Thoracic aorta (tissue), 2 donors: Measurements from ENCODE around the gene TUBA4B. TPM values are rescaled to one million over a fixed set of nuclear protein-coding genes. Genes with fewer than 3 reads are reported as not detected.

Experiments used
- ATAC-seq: fragments of 150-250 bp; one replicate; pipeline ENCODE4 v1.8.0; 2017; ENCODE audit warnings: low read depth; ENCODE audit not compliant: insufficient number of reproducible peaks, low FRiP score
- DNase-seq: peaks from one replicate; pipeline ENCODE4 v3.0.0-alpha.2; 2020; ENCODE audit warnings: low spot score
- H3K27ac ChIP-seq, 2 donors: fragments of 200-600 bp; sonication (generic); 1 replicate in 1 of 2; 2 replicates in 1 of 2; pipeline ENCODE4 v1.5.1; 2016; ENCODE audit warnings: mild to moderate bottlenecking in 2 of 2, moderate library complexity in 2 of 2
- H3K27me3 ChIP-seq: fragments of 200-600 bp; sonication (generic); replicated peaks from 2 replicates; pipeline ENCODE4 v1.6.0; 2016; ENCODE audit warnings: mild to moderate bottlenecking; ENCODE audit not compliant: insufficient read depth
- H3K36me3 ChIP-seq: fragments of 200-600 bp; sonication (generic); one replicate; pipeline ENCODE4 v1.5.1; 2016
- H3K4me1 ChIP-seq, 2 donors: fragments of 200-600 bp; sonication (generic); 1 replicate in 1 of 2; 2 replicates in 1 of 2; pipeline versions ENCODE4 v1.5.1 to v1.6.0; 2016; ENCODE audit warnings: low read depth in 2 of 2, mild to moderate bottlenecking in 1 of 2; ENCODE audit not compliant: control insufficient read depth in 1 of 2
- H3K4me3 ChIP-seq: fragments of 200-600 bp; sonication (generic); 2 replicates; pipeline ENCODE4 v1.5.1; 2016; ENCODE audit warnings: mild to moderate bottlenecking
- H3K9me3 ChIP-seq: fragments of 200-600 bp; sonication (generic); 2 replicates; pipeline ENCODE4 v1.5.1; 2016
- total RNA-seq, 2 donors: library from RNA; depleted of rRNA; stranded (reverse); fragments of >200 nt; gene quantifications; one replicate each; pipeline versions ENCODE4 v1.1.0 to v1.2.3, GENCODE V29; 2016
- TF ChIP-seq, protein P1 (sequence below): fragments of 200-600 bp; sonication (generic); IDR thresholded peaks from one replicate; pipeline ENCODE4 v1.5.1; 2019; ENCODE audit warnings: antibody characterized with exemption

Gene TUBA4B
- total RNA-seq, 2 donors from 2014 or later, result not detected

DNA sequence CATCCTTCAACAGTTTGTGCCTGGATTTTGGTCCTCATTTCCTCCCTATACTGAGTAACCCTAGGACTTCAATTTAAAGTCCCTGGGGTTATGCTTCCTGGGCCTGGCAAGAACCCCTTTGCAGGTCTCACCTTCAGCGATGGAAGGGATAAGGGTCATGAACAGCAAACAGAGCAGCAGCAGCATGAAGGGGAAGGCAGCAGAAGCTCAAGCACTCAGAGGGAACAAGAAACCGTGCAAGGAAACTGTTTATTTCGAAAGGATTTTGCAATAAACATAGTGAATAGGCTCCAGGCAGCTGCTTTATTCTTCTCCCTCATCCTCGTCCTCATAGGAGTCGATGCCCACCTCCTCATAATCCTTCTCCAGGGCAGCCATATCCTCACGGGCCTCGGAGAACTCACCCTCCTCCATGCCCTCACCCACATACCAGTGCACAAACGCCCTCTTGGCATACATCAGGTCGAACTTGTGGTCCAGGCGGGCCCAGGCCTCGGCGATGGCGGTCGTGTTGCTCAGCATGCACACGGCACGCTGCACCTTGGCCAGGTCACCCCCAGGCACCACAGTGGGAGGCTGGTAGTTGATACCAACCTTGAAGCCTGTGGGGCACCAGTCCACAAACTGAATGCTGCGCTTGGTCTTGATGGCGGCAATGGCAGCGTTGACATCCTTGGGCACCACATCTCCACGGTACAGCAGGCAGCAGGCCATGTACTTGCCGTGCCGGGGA lies 2.8 kb upstream of the TUBA4B start:
- H3K4me1 ChIP-seq, result peaks cover 43 to 83% of the 10 kb centered on the region in 2 donors

DNA sequence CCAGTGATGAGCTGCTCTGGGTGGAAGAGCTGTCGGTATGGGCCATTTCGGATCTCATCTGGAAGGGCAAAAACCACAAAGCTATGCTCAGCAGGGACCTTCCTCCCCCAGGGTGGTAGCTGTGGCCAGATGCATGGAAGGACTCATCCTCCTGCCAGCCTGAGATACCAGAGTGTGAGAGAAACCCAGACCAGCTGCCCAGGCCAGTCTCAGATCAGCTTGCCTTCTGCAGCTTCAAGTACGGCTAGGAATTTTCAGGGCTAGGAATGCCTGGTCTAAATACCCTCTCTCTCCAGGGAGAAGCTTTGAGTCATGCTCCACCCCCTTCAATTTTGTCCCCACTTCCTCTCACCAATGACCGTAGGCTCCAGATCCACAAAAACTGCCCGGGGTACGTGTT lies 1.4 kb upstream of the TUBA4B start:
- ATAC-seq, result no peak
- Histone ChIP-seq H3K4me1 (peaks cover 37 to 73% of the 10 kb centered on the region in 2 donors), H3K36me3 (peaks cover 7% of the 10 kb centered on the region), H3K4me3 (peak overlapping the region; percentile 76), H3K9me3 (no peaks in the 10 kb centered on the region), H3K27ac (peak overlapping the region; percentile 88 to 95), H3K27me3 (no peaks in the 10 kb centered on the region)
- TF ChIP-seq, protein P1, sequence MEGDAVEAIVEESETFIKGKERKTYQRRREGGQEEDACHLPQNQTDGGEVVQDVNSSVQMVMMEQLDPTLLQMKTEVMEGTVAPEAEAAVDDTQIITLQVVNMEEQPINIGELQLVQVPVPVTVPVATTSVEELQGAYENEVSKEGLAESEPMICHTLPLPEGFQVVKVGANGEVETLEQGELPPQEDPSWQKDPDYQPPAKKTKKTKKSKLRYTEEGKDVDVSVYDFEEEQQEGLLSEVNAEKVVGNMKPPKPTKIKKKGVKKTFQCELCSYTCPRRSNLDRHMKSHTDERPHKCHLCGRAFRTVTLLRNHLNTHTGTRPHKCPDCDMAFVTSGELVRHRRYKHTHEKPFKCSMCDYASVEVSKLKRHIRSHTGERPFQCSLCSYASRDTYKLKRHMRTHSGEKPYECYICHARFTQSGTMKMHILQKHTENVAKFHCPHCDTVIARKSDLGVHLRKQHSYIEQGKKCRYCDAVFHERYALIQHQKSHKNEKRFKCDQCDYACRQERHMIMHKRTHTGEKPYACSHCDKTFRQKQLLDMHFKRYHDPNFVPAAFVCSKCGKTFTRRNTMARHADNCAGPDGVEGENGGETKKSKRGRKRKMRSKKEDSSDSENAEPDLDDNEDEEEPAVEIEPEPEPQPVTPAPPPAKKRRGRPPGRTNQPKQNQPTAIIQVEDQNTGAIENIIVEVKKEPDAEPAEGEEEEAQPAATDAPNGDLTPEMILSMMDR, result no peak
- no peak for DNase-seq

More for the DNA sequence above, 2.8 kb upstream of the TUBA4B start:
- ATAC-seq, result no peak
- no peaks in the 10 kb centered on the region for H3K27me3 ChIP-seq
- peak overlapping the region; percentile 88 to 95 for H3K27ac ChIP-seq
- TF ChIP-seq, protein P1, result no peak
- no peaks in the 10 kb centered on the region for H3K9me3 ChIP-seq
- peaks cover 7% of the 10 kb centered on the region for H3K36me3 ChIP-seq
- peak overlapping the region; percentile 59 for H3K4me3 ChIP-seq
- DNase-seq, result no peak

GRCh38 chr2:219252084-219252483 lies 959 bp upstream of the TUBA4B start:
- ATAC-seq (no peak), DNase-seq (no peak)
- peak overlapping the region; percentile 76 for H3K4me3 ChIP-seq
- peaks cover 7% of the 10 kb centered on the region for H3K36me3 ChIP-seq
- no peaks in the 10 kb centered on the region for H3K27me3 ChIP-seq
- TF ChIP-seq, protein P1, result no peak
- H3K27ac ChIP-seq, result peak overlapping the region; percentile 88 to 95
- H3K4me1 ChIP-seq, result peaks cover 37 to 69% of the 10 kb centered on the region in 2 donors
- H3K9me3 ChIP-seq, result no peaks in the 10 kb centered on the region

GRCh38 chr2:219252570-219252899 lies 508 bp upstream of the TUBA4B start:
- Histone ChIP-seq H3K27me3 (no peaks in the 10 kb centered on the region), H3K4me1 (peaks cover 37 to 65% of the 10 kb centered on the region in 2 donors), H3K4me3 (peak overlapping the region; percentile 76), H3K9me3 (no peaks in the 10 kb centered on the region), H3K27ac (peak overlapping the region; percentile 88 to 95), H3K36me3 (peaks cover 7% of the 10 kb centered on the region)
- DNase-seq (no peak), ATAC-seq (no peak)
- TF ChIP-seq, protein P1, result no peak

DNA sequence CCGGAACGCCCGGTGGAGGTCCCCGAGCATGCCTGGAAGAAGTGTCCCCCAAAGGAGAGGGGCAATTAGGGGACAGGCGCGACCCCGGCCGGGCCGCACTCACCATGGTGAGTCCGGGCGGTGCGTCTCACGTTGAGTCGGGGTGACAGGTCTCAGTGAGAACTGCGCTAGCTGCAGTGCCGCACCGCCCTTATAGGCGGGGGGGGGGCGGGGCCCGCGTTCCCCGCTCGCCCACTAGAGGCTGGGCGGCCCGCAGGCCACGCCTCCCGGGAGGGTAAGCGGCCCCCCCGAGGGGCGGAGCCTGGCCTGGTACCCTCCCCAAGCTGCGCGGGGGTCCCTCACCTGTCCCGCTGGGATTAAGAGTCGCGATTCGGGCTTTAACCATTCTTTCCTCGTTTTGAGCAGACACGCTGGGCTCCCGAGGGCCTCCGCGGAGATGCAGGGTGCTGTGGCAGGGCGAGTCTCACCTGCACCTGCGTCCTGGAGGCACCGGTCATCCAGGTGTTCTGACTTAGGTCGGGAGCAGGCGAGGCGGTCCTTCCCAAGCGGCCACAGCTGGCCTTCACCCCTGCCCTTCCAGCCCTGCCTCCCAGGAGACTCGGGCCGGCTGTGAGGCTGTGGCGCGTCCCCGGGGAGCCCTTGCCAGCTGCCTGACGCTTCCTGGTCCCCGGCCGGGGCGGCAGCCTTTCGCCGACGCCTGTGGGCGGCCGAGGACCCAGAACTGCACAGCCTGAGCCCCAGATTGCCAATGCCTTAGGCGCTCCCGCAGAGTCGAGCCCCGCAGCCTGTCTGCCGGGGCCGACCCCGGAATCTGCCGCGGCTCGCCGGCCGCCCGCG lies 928 bp downstream of the TUBA4B start, which contains the start of gene TUBA4A:
Gene TUBA4A (minus strand): TSS at position 166 of the 837 bp plus-strand sequence. CDS start 60 bp downstream, at position 106.
- Histone ChIP-seq H3K27ac (peak within 1 kb of the TSS; percentile 88 to 95), H3K9me3 (no peaks in the 10 kb centered on the region), H3K27me3 (no peaks in the 10 kb centered on the region), H3K4me1 (peaks cover 29 to 50% of the 10 kb centered on the region in 2 donors), H3K36me3 (peaks cover 7% of the 10 kb centered on the region), H3K4me3 (peak within 1 kb of the TSS; percentile 76)
- peak; percentile 65 for ATAC-seq
- TF ChIP-seq, protein P1, result no peak
- no peak for DNase-seq
